H1 (cell line): Measurements from ENCODE around the gene TSFM. TPM values are rescaled to one million over a fixed set of nuclear protein-coding genes. Genes with fewer than 3 reads are reported as not detected.

Source experiments
- BRCA1 ChIP-seq: IDR thresholded peaks from 2 replicates; pipeline ENCODE4 v1.6.1; 2012; ENCODE audit warnings: low read depth, low read length, improper control_type of control experiment
- CBX8 ChIP-seq: fragments of 300-800, 300-1000 bp; sonication (generic); IDR thresholded peaks from 2 replicates; pipeline ENCODE4 v1.7.1; 2016; ENCODE audit warnings: low read depth, low read length, borderline replicate concordance
- TCF12 ChIP-seq: IDR thresholded peaks from 2 replicates; pipeline ENCODE4 v1.6.1; 2011; ENCODE audit warnings: low read depth, mild to moderate bottlenecking, low read length
- polyA plus RNA-seq, 7 experiments: library from polyadenylated mRNA; depleted of rRNA in 3 of 7; stranded (reverse) in 5 of 7; unstranded in 2 of 7; fragments of >200 nt in 5 of 7; fragments of 200-250 nt in 2 of 7; gene quantifications; 1 replicate in 5 of 7; 2 replicates in 1 of 7; 4 replicates in 1 of 7; pipeline versions ENCODE4 v1.2.1 to v1.2.3, GENCODE V29; 2011 to 2013; ENCODE audit warnings: missing spikeins in 2 of 7, mixed read lengths in 2 of 7
- total RNA-seq: library from RNA; stranded (reverse); fragmentation: NEBNext Ultra II Directional; extraction: Animal tissue kit (Norgen Biotek cat#: 25700); gene quantifications from 2 replicates; pipeline ENCODE4 v1.2.1, GENCODE V29; 2021

Gene TSFM
- total and polyA plus RNA-seq, 2 of the 8 experiments (the other 6 are each of a cell fraction or from before 2014, with no cell fraction given), result 17.4 to 49.8 TPM

- TF ChIP-seq TCF12, result no peak
- TF ChIP-seq CBX8, result no peak
- TF ChIP-seq BRCA1, result no peak
- TF ChIP-seq, all 59 proteins: peak for 0
Observed at GRCh38 chr12:57813111-57813970, 30.8 kb downstream of the TSFM start (continued).
